Natural killer cell (primary cell): ENCODE results near the gene PRR33. TPM values are rescaled to one million over a fixed set of nuclear protein-coding genes. Genes with fewer than 3 reads are reported as not detected.

Source experiments
- ATAC-seq, 3 donors: fragments of 150-1000 bp in 2 of 3; fragments of 200-7000 bp in 1 of 3; cut with Tn5 transposase; 1 replicate in 1 of 3; 2 replicates in 2 of 3; pipeline ENCODE4 v1.10.0; 2021; ENCODE audit warnings: mild to moderate bottlenecking in 2 of 3, moderate library complexity in 2 of 3
- DNase-seq, 2 donors: peaks; one replicate each; pipeline versions ENCODE4 v3.0.0 to v3.0.0-alpha.2; 2013 to 2021; ENCODE audit warnings: mixed read lengths in 1 of 2
- H3K27ac ChIP-seq: one replicate; pipeline ENCODE4 v1.5.1; 2013; ENCODE audit warnings: mild to moderate bottlenecking, low read length
- H3K27me3 ChIP-seq: one replicate; pipeline ENCODE4 v1.6.1; 2013; ENCODE audit warnings: low read length; ENCODE audit not compliant: control insufficient read depth, insufficient read depth
- H3K36me3 ChIP-seq: one replicate; pipeline ENCODE4 v1.6.1; 2013; ENCODE audit warnings: low read length; ENCODE audit not compliant: control insufficient read depth, insufficient read depth
- H3K4me1 ChIP-seq: one replicate; pipeline ENCODE4 v1.6.1; 2013; ENCODE audit warnings: low read length; ENCODE audit not compliant: control insufficient read depth, insufficient read depth
- H3K4me3 ChIP-seq: one replicate; pipeline ENCODE4 v1.5.1; 2013; ENCODE audit warnings: low read length
- H3K9me3 ChIP-seq: one replicate; pipeline ENCODE4 v1.6.1; 2013; ENCODE audit warnings: low read length; ENCODE audit not compliant: control insufficient read depth, insufficient read depth
- H3K27ac Mint-ChIP-seq, 2 donors: one replicate each; pipeline ENCODE4 v1.8.0; 2022; ENCODE audit warnings: mild to moderate bottlenecking in 2 of 2, mixed read lengths in 2 of 2, moderate library complexity in 1 of 2
- H3K27me3 Mint-ChIP-seq, 2 donors: one replicate each; pipeline ENCODE4 v1.8.0; 2022; ENCODE audit warnings: low read depth in 2 of 2, mixed read lengths in 2 of 2
- H3K36me3 Mint-ChIP-seq: one replicate; pipeline ENCODE4 v1.8.0; 2022; ENCODE audit warnings: mixed read lengths
- H3K4me1 Mint-ChIP-seq, 2 donors: one replicate each; pipeline ENCODE4 v1.8.0; 2022; ENCODE audit warnings: mixed read lengths in 2 of 2
- H3K4me3 Mint-ChIP-seq: one replicate; pipeline ENCODE4 v1.8.0; 2022; ENCODE audit warnings: mild to moderate bottlenecking, moderate library complexity, mixed read lengths
- H3K9me3 Mint-ChIP-seq, 2 donors: one replicate each; pipeline ENCODE4 v1.8.0; 2022; ENCODE audit warnings: mixed read lengths in 2 of 2
- WGBS: methylation state at CpG from one replicate; pipeline ENCODE4 v1.1.7; 2013; ENCODE audit warnings: missing lambda C conversion rate; ENCODE audit not compliant: insufficient coverage; 5-methylcytosine and 5-hydroxymethylcytosine counted together
- intact Hi-C: fragments of 100-400 bp; cut with micrococcal nuclease; formaldehyde crosslinking; loops from one replicate; pipeline ENCODE4 v1.14.2; 2022
- total RNA-seq, 4 donors: library from RNA; stranded (reverse); fragments of 120-200 nt in 1 of 4; gene quantifications; one replicate each; pipeline versions ENCODE4 v1.2.3 to v1.2.4, GENCODE V29; 2013 to 2022
- TF ChIP-seq, protein P1 (sequence below): fragments of 200-600 bp; IDR thresholded peaks from one replicate; pipeline ENCODE4 v1.8.0; 2022; ENCODE audit warnings: antibody characterized with exemption

The PRR33 gene
- total RNA-seq, 3 donors from 2014 or later (not counting 1 experiment from before 2014, with no cell fraction given), result 0.14 to 0.32 TPM; not detected in 1

GRCh38 chr11:1843796-1844195 is 47.9 kb downstream of the PRR33 start:
- Histone ChIP-seq H3K4me1 (peaks cover 96% of the 10 kb centered on the region), H3K27ac (peak overlapping the region; percentile 43), H3K27me3 (no peaks in the 10 kb centered on the region), H3K9me3 (no peaks in the 10 kb centered on the region), H3K36me3 (no peaks in the 10 kb centered on the region), H3K4me3 (no peak overlapping the region)
- H3K36me3 Mint-ChIP-seq, result no peaks in the 10 kb centered on the region
- intact Hi-C loops, result no loop called here
- peaks cover 26 to 64% of the 10 kb centered on the region in 2 donors for H3K4me1 Mint-ChIP-seq
- ATAC-seq (no peak), DNase-seq (no peak)
- peak overlapping the region; percentile 28 for H3K4me3 Mint-ChIP-seq
- TF ChIP-seq, protein P1, sequence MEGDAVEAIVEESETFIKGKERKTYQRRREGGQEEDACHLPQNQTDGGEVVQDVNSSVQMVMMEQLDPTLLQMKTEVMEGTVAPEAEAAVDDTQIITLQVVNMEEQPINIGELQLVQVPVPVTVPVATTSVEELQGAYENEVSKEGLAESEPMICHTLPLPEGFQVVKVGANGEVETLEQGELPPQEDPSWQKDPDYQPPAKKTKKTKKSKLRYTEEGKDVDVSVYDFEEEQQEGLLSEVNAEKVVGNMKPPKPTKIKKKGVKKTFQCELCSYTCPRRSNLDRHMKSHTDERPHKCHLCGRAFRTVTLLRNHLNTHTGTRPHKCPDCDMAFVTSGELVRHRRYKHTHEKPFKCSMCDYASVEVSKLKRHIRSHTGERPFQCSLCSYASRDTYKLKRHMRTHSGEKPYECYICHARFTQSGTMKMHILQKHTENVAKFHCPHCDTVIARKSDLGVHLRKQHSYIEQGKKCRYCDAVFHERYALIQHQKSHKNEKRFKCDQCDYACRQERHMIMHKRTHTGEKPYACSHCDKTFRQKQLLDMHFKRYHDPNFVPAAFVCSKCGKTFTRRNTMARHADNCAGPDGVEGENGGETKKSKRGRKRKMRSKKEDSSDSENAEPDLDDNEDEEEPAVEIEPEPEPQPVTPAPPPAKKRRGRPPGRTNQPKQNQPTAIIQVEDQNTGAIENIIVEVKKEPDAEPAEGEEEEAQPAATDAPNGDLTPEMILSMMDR, result no peak
- H3K27ac Mint-ChIP-seq, result peak overlapping the region in 1 of 2 donors; percentile 79
- H3K27me3 Mint-ChIP-seq, result peaks cover 0 to 4% of the 10 kb centered on the region in 2 donors
- WGBS, result 80% methylated on average over 8 of the region's 8 CpGs
- no peaks in the 10 kb centered on the region for H3K9me3 Mint-ChIP-seq

- Mint-ChIP-seq H3K27ac (peak overlapping the region in 1 of 2 donors; percentile 79), H3K4me1 (peaks cover 26 to 57% of the 10 kb centered on the region in 2 donors), H3K36me3 (no peaks in the 10 kb centered on the region), H3K9me3 (no peaks in the 10 kb centered on the region), H3K4me3 (peak overlapping the region; percentile 28), H3K27me3 (peaks cover 0 to 4% of the 10 kb centered on the region in 2 donors)
- no peak for DNase-seq
- Histone ChIP-seq H3K36me3 (no peaks in the 10 kb centered on the region), H3K4me3 (no peak overlapping the region), H3K9me3 (no peaks in the 10 kb centered on the region), H3K4me1 (peaks cover 96% of the 10 kb centered on the region), H3K27me3 (no peaks in the 10 kb centered on the region), H3K27ac (no peak overlapping the region)
- no peak for ATAC-seq
- intact Hi-C loops, result no loop called here
- 88% methylated on average over 9 of the region's 11 CpGs for WGBS
- TF ChIP-seq, protein P1, result no peak
Measured at GRCh38 chr11:1843098-1843473, 48.6 kb downstream of the PRR33 start.

DNA sequence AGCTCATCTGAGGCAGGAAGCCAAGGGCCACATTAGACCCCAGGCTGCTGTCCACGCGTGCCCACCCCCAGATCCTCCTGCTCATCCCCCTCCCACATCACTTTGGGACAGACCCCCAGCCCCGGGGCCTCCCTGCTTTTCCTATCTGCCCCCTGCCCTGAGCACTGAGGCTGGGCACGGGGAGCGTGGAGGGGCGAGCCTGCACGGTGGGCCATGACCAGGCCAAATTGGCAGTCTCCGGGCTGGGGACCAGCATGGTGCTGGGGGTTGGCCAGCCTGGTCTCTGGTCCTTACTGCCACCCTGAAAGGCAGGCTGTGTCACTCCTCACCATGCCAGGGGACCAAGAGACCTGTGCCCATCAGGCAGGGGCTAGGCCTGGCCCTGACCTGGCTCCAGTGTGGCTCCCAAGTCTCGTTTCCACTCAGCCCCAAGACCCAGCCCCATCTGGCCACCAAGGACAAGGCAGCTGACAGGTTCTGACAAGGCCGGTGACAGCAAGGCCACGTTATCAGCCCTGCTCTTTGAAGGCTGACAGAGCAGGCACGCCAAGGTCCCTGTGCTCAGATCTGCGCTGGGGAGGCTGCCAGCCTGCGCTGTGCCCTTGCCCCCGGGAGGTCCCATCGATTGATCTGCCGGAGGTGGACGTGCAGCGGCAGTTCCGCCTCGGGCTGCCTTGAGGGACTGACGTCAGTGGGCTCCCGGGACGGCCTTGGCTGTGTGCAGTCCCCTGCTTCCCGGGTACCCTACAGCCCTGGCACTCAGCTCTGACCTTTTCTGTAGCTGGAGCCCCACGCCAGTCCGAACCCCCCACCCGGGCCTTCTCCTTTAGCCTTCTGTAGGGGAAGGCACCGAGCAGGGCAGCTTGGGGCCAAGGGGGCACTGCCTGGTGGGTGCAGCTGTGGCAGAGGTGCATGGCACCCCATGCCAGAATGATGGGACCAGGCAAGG is 49.3 kb downstream of the PRR33 start:
- no peak overlapping the region for H3K4me3 Mint-ChIP-seq

More for the DNA sequence above, 49.3 kb downstream of the PRR33 start:
- ATAC-seq, result no peak
- Mint-ChIP-seq H3K27me3 (peaks cover 0 to 4% of the 10 kb centered on the region in 2 donors), H3K4me1 (peaks cover 26 to 59% of the 10 kb centered on the region in 2 donors), H3K9me3 (no peaks in the 10 kb centered on the region), H3K36me3 (no peaks in the 10 kb centered on the region), H3K27ac (peak overlapping the region in 1 of 2 donors; percentile 79)
- intact Hi-C loops, result no loop called here
- Histone ChIP-seq H3K27me3 (no peaks in the 10 kb centered on the region), H3K4me1 (peaks cover 96% of the 10 kb centered on the region), H3K27ac (no peak overlapping the region), H3K9me3 (no peaks in the 10 kb centered on the region), H3K36me3 (no peaks in the 10 kb centered on the region), H3K4me3 (no peak overlapping the region)
- TF ChIP-seq, protein P1, result no peak
- 93% methylated on average over 29 of the region's 29 CpGs for WGBS
- no peak for DNase-seq
